OCI-LY3 (cell line): ENCODE measurements around the gene SLAMF7.
"Not testable (repeated sequence)": the region's sequence is repeated elsewhere in the genome, so short reads cannot be mapped to it uniquely, and the experiment has no call there.

Source experiments
- H2AFZ ChIP-seq: fragments of 200-600, 300-600 bp; shearing (Covaris generic); 2 replicates; pipeline ENCODE4 v1.6.0; 2014; ENCODE audit warnings: antibody characterized with exemption, low read depth, low read length
- H3K27ac ChIP-seq: fragments of 200-600, 300-600 bp; sonication (generic); 2 replicates; pipeline ENCODE4 v1.5.1; 2014; ENCODE audit warnings: mild to moderate bottlenecking, low read length, moderate library complexity, mixed read lengths
- H3K27me3 ChIP-seq: fragments of 200-600, 300-600 bp; sonication (generic); 2 replicates; pipeline ENCODE4 v1.6.1; 2014; ENCODE audit warnings: low read depth, low read length, mixed read lengths
- H3K36me3 ChIP-seq: fragments of 200-600, 300-600 bp; sonication (generic); replicated peaks from 2 replicates; pipeline ENCODE3; 2014; ENCODE audit warnings: low read depth, low read length, mixed read lengths
- H3K4me1 ChIP-seq: fragments of 300-600, 200-600 bp; sonication (generic); 2 replicates; pipeline ENCODE4 v1.6.1; 2014; ENCODE audit warnings: low read length, mixed read lengths
- H3K4me2 ChIP-seq: fragments of 200-600, 300-600 bp; sonication (generic); 2 replicates; pipeline ENCODE4 v1.6.1; 2014; ENCODE audit warnings: low read length, mixed read lengths
- H3K4me3 ChIP-seq: fragments of 300-600, 200-600 bp; sonication (generic); 2 replicates; pipeline ENCODE4 v1.5.1; 2014; ENCODE audit warnings: antibody characterized with exemption, mild to moderate bottlenecking, low read length, moderate library complexity
- H3K79me2 ChIP-seq: fragments of 300-600, 200-600 bp; shearing (Covaris generic); 2 replicates; pipeline ENCODE4 v1.6.1; 2014; ENCODE audit warnings: mild to moderate bottlenecking, low read length, mixed read lengths
- H3K9ac ChIP-seq: fragments of 300-600, 200-600 bp; shearing (Covaris generic); 2 replicates; pipeline ENCODE4 v1.6.0; 2014; ENCODE audit warnings: mild to moderate bottlenecking, low read length, moderate library complexity
- H3K9me3 ChIP-seq: fragments of 200-600, 300-600 bp; shearing (Covaris generic); 2 replicates; pipeline ENCODE4 v1.6.1; 2014; ENCODE audit warnings: low read length, mixed read lengths; ENCODE audit not compliant: insufficient read depth
- H4K20me1 ChIP-seq: fragments of 200-600, 300-600 bp; sonication (generic); 2 replicates; pipeline ENCODE4 v1.6.1; 2016; ENCODE audit warnings: low read length, mixed read lengths; ENCODE audit not compliant: insufficient read depth
- EZH2phosphoT487 ChIP-seq: fragments of 200-600 bp; shearing (Covaris generic); IDR thresholded peaks from 2 replicates; pipeline ENCODE4 v1.6.1; 2018; ENCODE audit warnings: antibody characterized with exemption, mixed run types, low read depth
- TF ChIP-seq, protein P1 (sequence below): fragments of 200-600, 300-600 bp; sonication (generic); IDR thresholded peaks from 2 replicates; pipeline ENCODE4 v1.5.1; 2014; ENCODE audit warnings: antibody characterized with exemption, low read length, low read depth

The SLAMF7 gene

DNA sequence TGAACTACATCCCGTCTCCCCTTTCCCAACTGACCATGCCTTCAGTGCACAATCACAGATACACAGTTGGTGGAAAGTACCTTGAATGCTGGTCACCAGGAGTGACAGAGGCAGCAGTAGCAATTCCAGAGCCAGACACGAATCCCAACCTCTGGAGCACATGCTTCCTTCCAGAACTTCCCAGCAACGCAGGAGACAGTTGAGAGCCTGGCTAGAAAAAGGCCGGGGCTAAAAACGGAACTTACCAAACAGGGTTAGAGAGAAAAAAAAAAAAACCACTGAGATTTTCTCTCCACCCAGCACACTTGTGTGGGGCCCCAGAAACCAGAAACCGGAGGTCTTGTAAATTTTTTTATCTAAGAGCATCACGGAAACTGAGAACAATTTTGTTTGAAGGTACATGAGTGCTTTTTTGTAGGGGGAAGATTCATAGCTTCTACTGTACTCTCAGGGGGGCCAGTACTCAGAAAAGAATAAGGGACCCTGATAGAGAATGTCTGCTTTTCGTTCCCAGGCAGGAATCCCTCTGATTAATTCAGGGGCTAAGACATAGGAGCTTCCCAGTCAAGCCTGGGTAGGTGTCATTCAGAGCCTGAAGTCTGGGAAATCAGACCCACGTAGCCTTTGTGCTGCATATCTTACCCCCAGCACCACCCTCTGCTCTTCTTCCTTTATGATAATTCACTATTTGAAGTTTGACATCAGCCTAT lies 27.3 kb upstream of the SLAMF7 start, which contains the start of gene CD48:
CD48 (minus strand) TSS at position 221 of the 710 bp plus-strand sequence; CDS start at position 162, 59 bp downstream.
- no peak for TF ChIP-seq EZH2phosphoT487
- TF ChIP-seq, protein P1, sequence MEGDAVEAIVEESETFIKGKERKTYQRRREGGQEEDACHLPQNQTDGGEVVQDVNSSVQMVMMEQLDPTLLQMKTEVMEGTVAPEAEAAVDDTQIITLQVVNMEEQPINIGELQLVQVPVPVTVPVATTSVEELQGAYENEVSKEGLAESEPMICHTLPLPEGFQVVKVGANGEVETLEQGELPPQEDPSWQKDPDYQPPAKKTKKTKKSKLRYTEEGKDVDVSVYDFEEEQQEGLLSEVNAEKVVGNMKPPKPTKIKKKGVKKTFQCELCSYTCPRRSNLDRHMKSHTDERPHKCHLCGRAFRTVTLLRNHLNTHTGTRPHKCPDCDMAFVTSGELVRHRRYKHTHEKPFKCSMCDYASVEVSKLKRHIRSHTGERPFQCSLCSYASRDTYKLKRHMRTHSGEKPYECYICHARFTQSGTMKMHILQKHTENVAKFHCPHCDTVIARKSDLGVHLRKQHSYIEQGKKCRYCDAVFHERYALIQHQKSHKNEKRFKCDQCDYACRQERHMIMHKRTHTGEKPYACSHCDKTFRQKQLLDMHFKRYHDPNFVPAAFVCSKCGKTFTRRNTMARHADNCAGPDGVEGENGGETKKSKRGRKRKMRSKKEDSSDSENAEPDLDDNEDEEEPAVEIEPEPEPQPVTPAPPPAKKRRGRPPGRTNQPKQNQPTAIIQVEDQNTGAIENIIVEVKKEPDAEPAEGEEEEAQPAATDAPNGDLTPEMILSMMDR, result no peak
- Histone ChIP-seq H3K4me3 (peak within 1 kb of the TSS; percentile 82), H3K9ac (peak within 1 kb of the TSS; percentile 88), H2AFZ (peak within 1 kb of the TSS; percentile 37; the same call in 1 of the 2 replicates), H3K27me3 (no peaks in the 10 kb centered on the region), H3K9me3 (no peaks in the 10 kb centered on the region), H3K4me2 (peak within 1 kb of the TSS; percentile 89), H4K20me1 (no peaks in the 10 kb centered on the region), H3K27ac (peak within 1 kb of the TSS; percentile 97), H3K4me1 (peaks cover 66% of the 10 kb centered on the region), H3K36me3 (peaks cover 28% of the 10 kb centered on the region), H3K79me2 (peaks cover 54% of the 10 kb centered on the region)

DNA sequence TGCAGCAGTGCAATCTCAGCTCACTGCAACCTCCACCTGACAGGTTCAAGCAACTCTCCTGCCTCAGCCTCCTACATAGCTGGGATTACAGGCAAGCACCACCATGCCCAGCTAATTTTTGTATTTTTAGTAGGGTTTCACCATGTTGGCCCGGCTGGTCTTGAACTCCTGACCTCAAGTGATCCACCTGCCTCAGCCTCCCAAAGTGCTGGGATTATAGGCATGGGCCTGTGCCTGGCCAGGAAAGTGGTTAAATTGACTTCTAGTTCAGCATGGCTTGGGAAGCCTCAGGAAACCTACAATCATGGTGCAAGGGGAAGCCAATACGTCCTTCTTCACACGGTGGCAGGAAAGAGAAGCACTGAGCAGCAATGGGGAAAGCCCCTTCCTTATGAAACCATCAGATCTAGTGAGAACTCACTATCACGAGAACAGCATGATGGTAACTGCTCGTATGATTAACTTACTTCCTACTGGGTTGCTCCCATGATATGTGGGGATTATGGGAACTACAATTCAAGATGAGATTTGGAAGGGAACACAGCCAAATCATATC lies 26.4 kb upstream of the SLAMF7 start:
- peaks cover 46% of the 10 kb centered on the region for H3K79me2 ChIP-seq
- peak overlapping the region; percentile 1; the same call in 1 of the 2 replicates for H2AFZ ChIP-seq
- H3K4me3 ChIP-seq, result peak overlapping the region; percentile 82
- not testable (repeated sequence) for H3K9me3 ChIP-seq, H3K27me3 ChIP-seq, H4K20me1 ChIP-seq
- H3K36me3 ChIP-seq, result peaks cover 20% of the 10 kb centered on the region
- peaks cover 57% of the 10 kb centered on the region for H3K4me1 ChIP-seq
- H3K4me2 ChIP-seq, result peak overlapping the region; percentile 89
- peak overlapping the region; percentile 88 for H3K9ac ChIP-seq
- H3K27ac ChIP-seq, result peak overlapping the region; percentile 97

DNA sequence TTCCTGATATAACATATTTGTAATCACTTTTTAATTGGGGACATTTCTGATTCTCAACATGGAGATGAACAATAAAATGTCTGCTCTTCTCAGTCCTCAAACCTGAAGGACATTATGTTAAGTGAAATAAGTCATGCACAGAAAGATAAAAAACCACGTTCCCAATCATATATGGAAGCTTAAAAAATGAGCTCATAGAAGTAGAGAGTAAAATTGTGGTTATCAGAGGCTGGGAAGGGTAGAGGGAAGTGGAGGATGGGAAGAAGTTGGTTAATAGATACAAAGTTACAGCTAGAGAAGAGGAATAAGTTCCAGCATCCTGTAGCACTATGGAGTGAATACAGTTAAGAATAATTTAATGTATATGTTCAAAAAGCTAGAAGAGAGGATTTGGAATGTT lies 25.9 kb upstream of the SLAMF7 start:
- peak overlapping the region; percentile 89 for H3K4me2 ChIP-seq

DNA sequence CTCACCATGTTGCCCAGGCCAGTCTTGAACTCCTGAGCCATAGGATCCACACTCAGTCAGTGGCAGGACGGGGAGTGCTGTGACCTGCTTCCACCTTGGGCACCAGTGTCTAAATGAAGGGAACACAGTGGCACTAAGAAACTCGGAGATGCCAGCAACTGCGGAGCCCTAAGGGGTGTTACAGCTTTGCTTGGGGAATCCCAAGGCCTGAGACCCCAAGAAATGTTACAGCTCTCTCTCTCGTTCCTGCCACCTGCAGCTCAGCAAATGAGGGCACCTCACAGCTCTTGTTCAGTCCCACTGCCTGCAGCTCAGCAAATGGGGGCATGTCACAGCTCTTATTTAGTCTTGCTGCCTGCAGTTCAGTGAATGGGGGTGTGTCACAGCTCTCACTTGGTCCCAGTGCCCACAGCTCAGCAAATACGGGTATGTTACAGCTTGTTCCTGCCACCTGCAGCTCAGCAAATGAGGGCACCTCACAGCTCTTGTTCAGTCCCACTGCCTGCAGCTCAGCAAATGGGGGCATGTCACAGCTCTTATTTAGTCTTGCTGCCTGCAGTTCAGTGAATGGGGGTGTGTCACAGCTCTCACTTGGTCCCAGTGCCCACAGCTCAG lies 24.9 kb upstream of the SLAMF7 start:
- H3K79me2 ChIP-seq, result peaks cover 30% of the 10 kb centered on the region
- not testable (repeated sequence) for H3K9ac ChIP-seq, H3K4me2 ChIP-seq, H3K27ac ChIP-seq, H3K9me3 ChIP-seq, H2AFZ ChIP-seq, H4K20me1 ChIP-seq, H3K27me3 ChIP-seq, H3K4me3 ChIP-seq
- peaks cover 42% of the 10 kb centered on the region for H3K4me1 ChIP-seq
- H3K36me3 ChIP-seq, result peaks cover 12% of the 10 kb centered on the region

More for the DNA sequence above, 25.9 kb upstream of the SLAMF7 start:
- Histone ChIP-seq H3K9me3 (no peaks in the 10 kb centered on the region), H3K9ac (peak overlapping the region; percentile 13; the same call in 1 of the 2 replicates), H2AFZ (peak overlapping the region; percentile 1; the same call in 1 of the 2 replicates), H4K20me1 (no peaks in the 10 kb centered on the region), H3K4me1 (peaks cover 52% of the 10 kb centered on the region), H3K79me2 (peaks cover 40% of the 10 kb centered on the region), H3K27ac (peak overlapping the region; percentile 97), H3K4me3 (peak overlapping the region; percentile 2; the same call in 1 of the 2 replicates), H3K27me3 (no peaks in the 10 kb centered on the region), H3K36me3 (peaks cover 17% of the 10 kb centered on the region)
- TF ChIP-seq, protein P1, result no peak
- no peak for TF ChIP-seq EZH2phosphoT487

DNA sequence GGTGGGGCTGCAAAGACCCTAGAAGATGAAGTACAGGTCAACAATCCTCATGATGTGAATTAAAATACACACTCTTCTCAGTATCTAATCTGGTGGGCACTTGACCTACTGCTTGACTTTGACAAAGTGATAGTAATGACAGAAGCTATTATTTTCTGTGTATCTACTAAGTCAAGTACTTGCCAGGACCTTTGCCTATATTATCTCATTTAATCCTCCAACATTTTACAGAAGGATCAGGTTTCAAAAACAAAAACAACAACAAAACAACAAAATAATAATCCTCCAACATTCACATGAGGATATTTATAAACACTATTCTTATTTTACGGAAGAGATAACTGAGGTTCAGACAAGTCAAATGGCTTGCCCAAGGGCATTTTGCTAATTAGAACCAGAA lies 23.0 kb upstream of the SLAMF7 start:
- no peak for TF ChIP-seq EZH2phosphoT487
- TF ChIP-seq, protein P1, result no peak
- Histone ChIP-seq H3K9me3 (no peaks in the 10 kb centered on the region), H3K9ac (no peak overlapping the region)

More for the DNA sequence above, 23.0 kb upstream of the SLAMF7 start:
- H3K27ac ChIP-seq, result no peak overlapping the region
- H3K79me2 ChIP-seq, result peaks cover 12% of the 10 kb centered on the region
- no peaks in the 10 kb centered on the region for H3K27me3 ChIP-seq
- H3K36me3 ChIP-seq, result no peaks in the 10 kb centered on the region
- no peak overlapping the region for H3K4me2 ChIP-seq
- no peak overlapping the region for H3K4me3 ChIP-seq
- no peak overlapping the region for H2AFZ ChIP-seq
- no peaks in the 10 kb centered on the region for H4K20me1 ChIP-seq
- H3K4me1 ChIP-seq, result peaks cover 23% of the 10 kb centered on the region
